Sigmoid colon (tissue), 4 donors: ENCODE results near the gene TBCD.

Experiments used
- CTCF ChIP-seq, 4 experiments: fragments of 450-650 bp in 3 of 4; fragments of 200-600 bp in 1 of 4; IDR thresholded peaks; one replicate each; pipeline ENCODE4 v1.5.1; 2016 to 2019; ENCODE audit warnings: antibody characterized with exemption in 4 of 4, mild to moderate bottlenecking in 3 of 4, moderate library complexity in 2 of 4
- EP300 ChIP-seq, 4 donors: sonication (generic); formaldehyde crosslinking; IDR thresholded peaks; one replicate each; pipeline ENCODE4 v1.6.1; 2017; ENCODE audit warnings: antibody characterized with exemption in 4 of 4
- POLR2A ChIP-seq, 2 donors: fragments of 450-650 bp; IDR thresholded peaks; one replicate each; pipeline ENCODE4 v1.6.1; 2016; ENCODE audit warnings: antibody characterized with exemption in 2 of 2, mild to moderate bottlenecking in 2 of 2, moderate library complexity in 2 of 2
- POLR2AphosphoS5 ChIP-seq, 4 donors: sonication (generic); formaldehyde crosslinking; IDR thresholded peaks; one replicate each; pipeline ENCODE4 v1.6.1; 2017; ENCODE audit warnings: antibody characterized with exemption in 4 of 4

DNA sequence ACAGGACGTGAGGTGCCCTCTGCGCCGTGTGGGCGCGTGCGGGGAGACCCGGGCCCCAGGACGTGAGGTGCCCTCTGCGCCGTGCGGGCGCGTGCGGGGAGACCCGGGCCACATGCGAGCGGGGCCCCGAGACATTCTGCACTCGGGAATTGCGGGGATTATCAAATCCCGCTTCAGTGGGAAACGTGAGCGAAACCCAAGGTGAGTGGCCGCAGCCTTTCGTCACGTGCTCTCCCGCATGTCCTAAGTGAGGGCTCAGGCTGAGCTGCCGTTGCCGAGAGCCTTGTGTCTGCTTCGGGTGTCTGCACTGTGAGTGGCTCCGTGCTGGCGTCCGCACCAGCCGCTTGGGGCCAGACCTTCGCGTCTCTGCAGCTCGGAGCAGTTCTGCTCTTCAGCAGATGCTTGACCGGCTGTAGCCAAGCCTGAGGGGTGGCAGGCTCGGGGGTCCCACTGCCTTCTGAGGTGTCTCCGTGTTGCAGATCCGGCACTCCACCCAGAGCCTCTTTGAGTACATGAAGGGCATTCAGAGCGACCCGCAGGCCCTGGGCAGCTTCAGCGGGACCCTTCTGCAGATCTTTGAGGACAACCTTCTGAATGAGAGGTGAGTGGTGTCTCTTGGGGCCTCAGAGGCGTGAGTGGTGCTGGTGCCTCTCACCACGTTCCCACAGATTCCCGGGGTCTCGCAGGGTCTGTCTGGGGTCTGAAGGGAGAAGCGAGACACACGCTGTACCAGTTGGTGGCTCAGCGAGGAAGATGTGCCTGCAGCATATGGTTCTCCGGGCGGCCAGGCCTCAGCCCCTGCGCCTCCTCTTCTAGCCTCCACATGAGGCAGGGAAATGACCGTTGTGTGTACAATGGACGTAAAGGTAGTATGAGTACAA, 178.4 kb downstream of the TBCD start:
- no peak for TF ChIP-seq CTCF (IDR thresholded peaks at IDR 0.05)
- no peak for TF ChIP-seq POLR2A (IDR thresholded peaks at IDR 0.05)
- no peak for TF ChIP-seq POLR2AphosphoS5 (IDR thresholded peaks at IDR 0.05)
- TF ChIP-seq EP300 (IDR thresholded peaks at IDR 0.05) = no peak
